ENCODE measurements around the gene ABHD11.
A peak's percentile ranks its signal among the peaks of the same experiment; 100 is the strongest.
"Not testable (repeated sequence)": the region's sequence is repeated elsewhere in the genome, so short reads cannot be mapped to it uniquely, and the experiment has no call there.

ABHD11 gene, protein sequence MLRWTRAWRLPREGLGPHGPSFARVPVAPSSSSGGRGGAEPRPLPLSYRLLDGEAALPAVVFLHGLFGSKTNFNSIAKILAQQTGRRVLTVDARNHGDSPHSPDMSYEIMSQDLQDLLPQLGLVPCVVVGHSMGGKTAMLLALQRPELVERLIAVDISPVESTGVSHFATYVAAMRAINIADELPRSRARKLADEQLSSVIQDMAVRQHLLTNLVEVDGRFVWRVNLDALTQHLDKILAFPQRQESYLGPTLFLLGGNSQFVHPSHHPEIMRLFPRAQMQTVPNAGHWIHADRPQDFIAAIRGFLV

DNA sequence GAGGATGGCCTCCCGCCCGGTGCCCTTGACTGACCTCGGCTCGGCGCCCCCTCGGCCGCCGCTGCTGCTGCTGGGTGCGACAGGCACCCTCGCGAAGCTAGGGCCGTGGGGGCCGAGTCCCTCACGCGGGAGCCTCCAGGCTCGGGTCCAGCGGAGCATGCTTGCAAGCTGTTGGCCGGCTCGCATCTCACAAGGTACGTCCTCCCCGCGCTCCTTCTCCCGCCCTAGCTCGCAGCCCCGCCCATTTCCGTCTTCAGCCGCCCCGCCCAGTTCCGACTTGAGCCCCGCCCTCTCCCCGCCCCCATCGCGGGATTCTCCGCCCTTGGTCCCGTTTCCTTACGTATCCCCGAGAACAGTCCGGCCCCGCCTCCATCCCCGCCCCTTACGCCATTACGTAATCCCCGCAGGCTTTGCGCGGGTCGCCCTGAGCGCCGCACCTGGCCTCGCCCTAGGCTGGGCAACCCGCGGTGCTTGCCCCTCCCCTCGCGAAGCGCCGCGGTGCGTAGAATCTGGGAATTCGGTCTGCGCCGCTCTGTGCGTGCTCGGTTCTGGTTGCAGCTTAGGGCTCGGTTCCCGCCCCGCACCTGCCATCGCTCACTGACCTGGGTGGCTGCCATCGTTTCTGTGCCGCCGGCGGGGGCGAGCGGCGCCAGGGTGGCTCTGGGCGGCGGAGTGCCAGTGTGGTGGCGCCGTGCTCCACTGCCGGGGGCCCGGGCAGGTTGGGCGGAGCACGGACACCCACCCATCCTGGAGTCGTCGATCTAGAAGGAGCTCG is at the start of gene ABHD11:
Gene ABHD11 (minus strand): TSS at position 191 of the 775 bp plus-strand sequence. CDS start 32 bp downstream, at position 159.
- peak; percentile 39 for DNase-seq

DNA sequence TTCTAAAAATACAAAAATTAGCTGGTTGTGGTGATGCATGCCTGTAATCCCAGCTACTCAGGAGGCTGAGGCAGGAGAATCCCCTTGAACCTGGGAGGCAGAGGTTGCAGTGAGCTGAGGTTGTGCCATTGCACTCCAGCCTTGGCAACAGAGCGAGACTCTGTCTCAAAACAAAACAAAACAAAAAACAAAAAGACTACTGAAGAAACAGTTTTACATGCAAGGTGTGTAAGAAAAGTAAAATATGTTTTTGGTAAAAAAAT is 49.1 kb upstream of the ABHD11 start:
- DNase-seq, result not testable (repeated sequence)

DNA sequence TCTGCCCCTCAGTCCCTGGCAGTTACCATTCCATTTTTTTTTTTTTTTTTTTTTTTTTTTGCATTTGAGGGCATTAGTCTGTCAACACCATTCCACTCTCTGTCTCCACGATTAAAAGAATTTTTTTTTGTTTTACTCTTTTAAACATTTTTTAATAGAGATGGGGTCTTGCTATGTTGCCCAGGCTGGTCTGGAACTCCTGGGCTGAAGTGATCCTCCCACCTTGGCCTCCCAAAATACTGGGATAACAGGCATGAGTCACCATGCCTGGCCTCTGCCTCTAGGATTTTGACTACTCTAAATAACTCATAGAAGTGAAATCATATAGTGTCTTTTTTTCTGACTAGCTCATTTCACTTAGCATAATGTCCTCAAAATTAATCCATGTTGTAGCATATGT is 48.0 kb upstream of the ABHD11 start:
- DNase-seq, result no peak

DNA sequence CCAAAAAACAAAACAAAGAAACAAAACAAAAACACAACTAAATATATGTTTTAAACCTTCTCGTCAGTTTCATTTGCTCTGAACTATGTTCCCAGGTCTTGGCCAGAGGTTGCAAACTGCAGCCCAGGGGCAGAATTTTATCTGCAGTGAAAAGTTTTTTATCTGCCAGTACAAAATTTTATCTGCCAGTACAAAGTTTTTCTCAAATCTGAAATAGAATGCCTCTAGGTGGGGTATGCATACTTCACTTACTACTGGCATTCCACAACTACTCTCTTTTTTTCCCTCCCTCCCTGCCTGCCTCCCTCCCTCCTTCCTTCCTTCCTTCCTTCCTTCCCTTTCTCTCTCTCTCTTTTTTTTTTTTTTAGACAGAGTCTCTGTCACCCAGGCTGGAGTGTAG is 40.9 kb upstream of the ABHD11 start:
- no peak for DNase-seq

DNA sequence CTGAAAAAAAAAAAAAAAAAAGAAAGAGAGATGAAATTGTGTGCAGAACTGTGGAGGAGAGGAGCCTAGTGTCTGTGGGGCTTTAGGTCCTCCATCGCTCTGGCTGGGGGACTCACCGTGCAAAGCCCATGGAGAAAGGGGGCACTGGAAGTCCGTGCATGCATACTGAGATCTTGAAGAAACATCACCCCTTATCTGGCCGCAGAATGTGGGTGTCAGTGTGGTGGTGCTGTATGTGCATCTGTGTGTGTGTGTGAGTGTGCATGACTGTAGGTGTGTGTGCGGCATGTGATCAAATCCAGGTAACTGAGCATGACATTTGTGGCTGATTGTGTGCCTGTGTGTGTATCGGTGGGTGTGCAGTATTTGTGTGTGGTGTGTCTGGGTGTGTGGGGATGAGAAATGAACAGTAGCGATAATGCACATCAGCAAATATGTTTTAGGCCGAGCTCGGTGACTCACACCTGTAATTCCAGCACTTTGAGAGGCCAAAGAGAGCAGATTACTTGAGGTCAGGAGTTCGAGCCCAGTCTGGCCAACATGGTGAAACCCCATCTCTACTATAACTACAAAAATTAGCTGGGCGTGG is 40.3 kb upstream of the ABHD11 start:
- no peak for DNase-seq

DNA sequence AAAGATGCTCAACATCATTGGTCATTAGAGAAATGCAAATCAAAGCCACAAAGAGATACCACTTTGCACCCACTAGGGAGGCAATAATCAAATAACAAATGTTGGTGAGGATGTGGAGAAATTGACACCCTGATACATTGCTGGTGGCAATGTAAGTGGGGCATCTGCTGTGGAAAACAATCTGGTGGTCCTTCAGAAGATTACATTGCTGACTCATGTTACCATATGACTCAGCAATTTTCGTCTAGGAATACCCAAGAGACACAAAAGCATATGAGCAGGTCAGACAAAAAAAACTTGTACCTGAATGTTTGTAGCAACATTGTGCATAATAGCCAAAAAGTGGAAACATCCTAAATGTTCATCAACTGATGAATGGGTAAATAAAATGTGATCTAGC is 36.3 kb upstream of the ABHD11 start:
- no peak for DNase-seq

DNA sequence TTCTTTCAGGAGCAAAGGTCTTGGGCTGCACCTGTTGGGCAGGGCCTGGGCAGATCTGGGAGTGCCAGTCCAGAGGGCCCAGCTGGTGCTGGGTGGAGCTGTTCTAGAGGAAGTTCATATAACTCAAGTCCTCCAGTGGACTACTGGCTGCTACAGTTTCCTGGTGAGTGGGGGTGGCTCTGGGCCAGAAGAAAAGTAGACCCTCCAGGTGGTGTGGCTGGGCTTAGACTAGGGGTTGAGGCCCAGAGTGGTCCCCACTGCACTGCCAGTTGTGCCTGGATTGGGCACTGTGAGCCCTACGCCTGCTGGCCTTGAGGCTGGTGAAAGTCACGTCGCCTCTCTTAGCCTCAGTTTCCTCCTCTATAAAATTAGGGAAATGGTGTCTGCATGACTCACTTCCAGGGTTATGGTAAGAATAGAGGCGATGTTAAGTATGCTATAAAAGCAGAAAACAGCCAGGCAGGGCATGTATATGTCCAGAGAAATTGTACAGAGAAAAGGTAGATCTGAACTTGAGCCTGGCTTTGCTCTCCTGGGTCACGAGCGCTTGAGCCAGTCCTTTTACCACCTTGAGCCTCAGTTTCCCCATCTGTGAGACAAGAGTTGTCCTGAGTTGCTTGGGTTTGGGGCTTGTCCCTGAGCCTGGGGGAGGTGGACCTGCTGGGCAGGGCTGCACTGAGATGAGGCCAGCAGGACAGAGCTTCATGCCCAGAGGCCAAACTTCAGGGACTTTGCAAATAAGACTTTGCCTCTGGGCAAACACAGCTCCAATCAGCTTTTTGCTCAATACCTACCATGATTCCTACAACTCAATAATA is 35.3 kb upstream of the ABHD11 start:
- DNase-seq, result no peak

DNA sequence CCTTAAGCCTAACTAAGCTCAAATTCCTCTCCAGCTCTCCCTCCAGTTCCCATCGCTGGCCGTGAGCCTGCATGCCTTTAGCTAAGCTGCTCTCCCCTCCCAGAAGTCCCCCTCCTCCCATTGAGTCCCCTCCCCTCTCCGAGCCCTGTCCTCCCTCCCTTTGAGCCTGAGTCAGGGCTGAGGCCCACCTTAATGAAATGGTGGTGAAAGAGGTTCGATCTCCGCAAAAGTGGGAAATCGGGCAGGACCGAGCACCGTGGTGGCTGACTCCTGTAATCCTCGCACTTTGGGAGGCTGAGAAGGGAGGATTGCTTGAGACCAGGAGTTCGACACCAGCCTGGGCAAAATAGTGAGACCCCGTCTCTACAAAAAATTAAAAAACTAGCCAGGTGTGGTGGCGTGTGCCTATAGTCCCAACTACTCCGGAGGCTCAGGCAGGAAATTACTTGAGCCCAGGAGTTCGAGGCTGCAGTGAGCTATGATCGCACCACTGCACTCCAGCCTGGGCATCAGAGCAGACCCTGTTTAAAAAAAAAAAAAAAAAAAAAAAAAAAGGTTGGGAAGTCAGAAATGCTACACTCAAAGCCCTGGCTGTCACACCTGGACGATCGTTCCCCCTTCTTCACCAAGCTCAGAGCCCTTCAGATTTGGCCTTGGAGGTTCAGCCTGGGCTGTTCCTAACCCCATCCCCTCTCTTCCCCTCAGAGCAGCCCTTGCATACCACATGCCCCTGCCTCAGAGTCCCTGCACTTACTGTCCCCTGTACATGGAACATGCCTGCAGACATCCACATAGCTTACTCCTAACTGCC is 32.5 kb upstream of the ABHD11 start:
- DNase-seq, result no peak

DNA sequence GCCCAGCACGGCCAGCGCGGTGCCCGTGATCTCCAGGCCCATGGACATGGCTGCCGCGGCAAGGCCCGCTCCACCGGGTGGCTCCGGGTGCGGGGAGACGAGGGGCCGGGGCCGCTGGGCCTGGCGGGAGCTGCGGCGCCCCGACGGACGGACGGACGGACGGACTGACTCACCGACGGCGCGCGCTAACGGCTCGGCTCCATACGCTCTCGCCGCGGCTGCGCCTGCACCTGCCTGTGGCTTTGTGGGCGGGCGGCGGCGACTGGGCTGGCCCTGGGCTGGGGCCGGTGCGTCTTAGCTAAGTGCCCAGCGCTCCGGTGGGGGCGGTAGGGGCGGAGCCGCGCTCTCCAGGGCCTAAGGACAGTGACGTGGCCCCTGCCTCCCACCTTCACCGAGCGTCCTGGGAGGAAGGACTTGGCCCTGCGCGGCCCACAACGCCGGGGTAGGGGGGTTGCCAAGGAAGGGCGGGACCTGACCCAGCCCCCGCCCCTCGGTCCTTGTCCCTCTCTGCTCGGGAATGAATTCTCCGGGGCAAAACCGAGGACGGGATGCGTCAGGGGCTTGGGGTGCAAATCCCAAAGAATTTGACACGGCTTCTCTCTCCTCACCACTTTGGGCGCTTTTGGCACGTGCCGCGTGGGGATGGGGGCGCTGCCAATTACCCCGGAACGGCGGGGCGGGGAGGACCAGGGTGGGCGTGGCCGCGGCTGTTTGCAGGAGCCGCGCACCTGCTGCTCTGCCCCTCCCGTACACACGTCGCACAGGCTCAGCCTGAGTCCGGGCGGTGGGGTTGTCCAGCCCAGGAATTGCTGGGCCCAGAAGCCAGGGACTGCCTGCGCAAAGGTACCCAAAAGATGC is 31.6 kb upstream of the ABHD11 start, which contains the start of gene CLDN3:
Gene CLDN3 (minus strand): TSS at position 269 of the 858 bp plus-strand sequence. CDS start 221 bp downstream, at position 48.
- DNase-seq, result no peak

DNA sequence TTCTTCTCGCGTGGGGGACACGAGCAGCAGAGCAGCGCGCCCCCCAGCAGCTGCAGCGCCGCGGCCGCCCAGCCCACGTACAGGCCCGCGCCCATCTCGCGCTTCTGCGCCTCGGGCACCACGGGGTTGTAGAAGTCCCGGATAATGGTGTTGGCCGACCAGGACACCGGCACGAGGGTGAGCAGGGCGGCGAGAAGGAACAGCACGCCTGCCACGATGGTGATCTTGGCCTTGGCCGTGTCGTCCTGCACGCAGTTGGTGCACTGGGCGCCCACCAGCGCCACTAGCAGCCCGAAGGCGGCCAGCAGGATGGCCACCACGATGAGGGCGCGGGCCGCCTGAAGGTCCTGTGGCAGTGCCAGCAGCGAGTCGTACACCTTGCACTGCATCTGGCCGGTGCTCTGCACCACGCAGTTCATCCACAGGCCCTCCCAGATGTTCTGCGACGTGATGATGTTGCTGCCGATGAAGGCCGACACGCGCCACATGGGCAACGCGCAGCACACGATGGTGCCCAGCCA is 30.9 kb upstream of the ABHD11 start:
- DNase-seq, result no peak

DNA sequence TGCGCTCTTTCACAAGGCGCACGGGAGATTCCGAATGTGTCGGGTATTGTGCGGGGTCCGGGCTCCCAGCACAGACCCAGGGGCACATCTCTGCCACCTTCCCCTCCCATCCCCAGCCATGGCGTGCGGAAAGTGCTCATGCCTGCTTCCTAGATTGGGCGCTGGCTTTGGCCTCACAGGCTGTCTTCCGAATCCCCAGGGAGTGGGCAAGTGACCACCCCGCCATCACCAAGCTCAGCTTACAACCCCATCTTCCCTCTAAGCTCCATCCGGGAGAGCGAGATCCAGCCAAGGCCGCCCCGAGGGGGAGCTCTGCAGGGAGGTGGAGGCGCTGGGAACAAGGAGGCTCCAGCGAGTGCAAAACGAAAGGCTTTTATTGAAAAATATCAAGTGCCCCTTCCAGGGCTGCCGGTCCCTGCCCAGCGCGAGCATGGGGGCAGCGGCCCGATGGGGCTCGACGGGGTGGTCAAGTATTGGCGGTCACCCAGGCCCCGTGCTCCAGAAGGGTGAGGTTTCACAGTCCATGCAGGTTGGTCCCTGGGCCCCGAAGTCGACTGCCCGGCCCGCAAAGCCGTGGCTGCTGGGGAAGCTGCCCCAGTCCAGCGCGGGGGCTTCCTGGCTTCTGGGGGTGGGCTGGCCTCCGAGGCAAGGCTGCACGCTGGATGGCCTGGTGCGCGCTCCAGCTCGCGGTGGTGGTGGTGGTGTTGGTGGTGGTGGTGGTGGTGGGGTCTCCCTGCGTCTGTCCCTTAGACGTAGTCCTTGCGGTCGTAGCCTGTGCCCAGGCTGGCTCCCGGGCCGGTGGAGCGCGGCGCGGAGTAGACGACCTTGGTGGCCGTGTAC is 30.3 kb upstream of the ABHD11 start:
- DNase-seq, result no peak

DNA sequence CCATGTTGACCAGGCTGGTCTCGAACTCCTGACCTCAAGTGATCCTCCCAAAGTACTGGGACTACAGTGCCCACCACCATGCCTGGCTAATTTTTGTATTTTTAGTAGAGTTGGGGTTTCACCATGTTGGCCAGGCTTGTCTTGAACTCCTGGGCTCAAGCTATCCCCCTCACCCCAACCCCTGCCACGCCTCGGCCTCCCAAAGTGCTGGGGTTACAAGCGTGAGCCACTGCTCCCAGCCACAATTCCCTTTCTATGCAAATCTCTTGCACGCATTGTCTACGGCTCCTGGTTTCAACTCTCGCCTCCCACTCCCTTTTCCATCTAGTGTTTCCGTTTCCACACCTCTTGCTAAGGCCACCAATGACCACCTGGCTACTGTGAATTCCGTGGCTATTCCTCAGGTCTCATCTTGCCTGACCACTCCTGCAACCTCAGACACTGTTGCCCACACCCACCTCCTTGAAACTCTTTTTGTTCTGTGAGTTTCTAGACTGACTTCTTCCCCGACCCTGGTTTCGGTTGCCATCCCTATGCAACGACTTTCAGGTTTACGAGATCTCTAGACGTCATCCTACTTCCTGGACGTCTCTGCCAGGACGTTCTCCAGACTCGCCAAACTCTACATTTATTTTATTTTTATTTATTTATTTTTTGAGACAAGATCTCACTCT is 28.1 kb upstream of the ABHD11 start:
- DNase-seq, result no peak

DNA sequence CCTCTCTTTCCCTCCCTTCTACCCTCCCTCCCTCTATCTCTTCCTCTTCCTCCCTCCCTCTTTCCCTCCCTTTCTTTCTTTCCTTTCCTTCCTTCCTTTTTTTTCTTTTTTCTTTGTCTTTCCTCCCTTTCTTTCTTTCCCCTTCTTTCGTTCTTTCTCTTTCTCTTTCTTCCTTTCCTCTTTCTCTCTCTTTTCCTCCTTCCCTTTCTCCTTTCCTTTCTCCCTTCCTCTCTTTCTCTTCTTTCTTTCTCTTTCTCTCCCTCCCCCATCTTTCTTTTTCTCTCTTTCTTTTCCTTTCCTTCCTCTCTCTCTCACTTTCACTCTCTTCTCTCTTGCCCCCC is 24.0 kb upstream of the ABHD11 start:
- no peak for DNase-seq

DNA sequence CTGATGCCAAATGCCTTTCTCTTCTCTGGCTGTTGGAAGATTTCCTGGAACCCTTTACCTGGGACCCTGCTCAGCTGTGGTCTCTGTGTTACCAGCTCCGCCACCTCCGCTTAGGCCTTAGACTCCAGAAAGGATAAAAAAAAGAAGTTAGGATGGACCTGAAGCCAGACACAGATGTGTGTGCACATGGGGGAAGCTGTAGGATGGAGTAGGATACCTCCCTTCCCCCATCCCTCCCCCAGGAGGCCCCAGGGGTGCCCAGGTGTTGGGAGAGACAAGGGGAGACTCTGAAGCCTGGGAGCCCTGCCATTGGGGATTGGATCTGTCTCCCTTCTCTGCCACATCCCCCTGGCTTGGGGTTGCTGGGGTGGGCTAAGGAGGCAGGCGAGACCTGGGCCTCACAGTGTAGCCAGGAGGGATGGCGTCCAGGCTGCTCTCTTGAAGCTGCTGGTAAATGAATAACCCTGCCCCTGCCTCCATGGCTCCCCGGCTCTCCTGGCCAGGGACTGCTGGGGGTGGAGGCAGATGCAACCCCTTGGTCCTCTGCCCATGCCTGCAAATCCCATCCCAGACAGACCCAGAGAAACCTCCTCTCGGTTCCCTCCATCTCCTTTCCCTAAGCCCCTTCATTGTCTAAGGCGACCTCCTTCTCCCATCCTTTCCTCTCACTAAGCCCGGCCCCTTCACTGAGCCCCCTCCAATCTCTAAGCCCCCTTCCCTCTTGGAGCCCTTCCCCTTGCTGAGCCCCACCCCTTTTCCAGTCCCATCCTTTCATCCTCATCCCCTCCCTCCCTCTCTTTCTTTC is 23.5 kb upstream of the ABHD11 start:
- no peak for DNase-seq

DNA sequence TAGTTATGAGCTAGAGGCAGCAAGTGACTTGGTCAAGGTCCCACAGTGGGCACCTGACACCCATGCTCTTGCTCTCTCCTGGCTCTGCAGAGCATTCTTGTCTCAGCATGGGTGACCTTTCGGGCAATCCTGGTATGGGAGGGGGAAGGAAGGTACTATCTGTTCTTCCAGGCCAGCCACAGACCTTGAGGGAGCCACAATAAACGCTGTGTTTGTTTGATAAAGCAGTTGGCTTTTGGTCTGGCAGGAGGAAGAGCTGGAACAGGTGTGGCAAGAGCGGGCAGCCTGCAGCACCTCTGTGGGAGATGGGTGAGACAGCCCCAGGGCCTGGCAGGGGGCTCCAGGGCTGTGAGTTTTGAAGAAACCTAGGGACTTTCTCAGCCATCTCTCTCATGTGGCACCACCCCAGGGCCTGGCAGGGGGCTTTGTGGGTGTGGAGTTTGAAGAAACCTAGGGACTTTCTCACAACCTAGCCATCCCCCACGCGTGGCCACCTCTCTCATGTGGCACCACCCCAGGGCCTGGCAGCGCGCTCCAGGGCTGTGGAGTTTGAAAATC is 20.1 kb upstream of the ABHD11 start:
- DNase-seq, result no peak

DNA sequence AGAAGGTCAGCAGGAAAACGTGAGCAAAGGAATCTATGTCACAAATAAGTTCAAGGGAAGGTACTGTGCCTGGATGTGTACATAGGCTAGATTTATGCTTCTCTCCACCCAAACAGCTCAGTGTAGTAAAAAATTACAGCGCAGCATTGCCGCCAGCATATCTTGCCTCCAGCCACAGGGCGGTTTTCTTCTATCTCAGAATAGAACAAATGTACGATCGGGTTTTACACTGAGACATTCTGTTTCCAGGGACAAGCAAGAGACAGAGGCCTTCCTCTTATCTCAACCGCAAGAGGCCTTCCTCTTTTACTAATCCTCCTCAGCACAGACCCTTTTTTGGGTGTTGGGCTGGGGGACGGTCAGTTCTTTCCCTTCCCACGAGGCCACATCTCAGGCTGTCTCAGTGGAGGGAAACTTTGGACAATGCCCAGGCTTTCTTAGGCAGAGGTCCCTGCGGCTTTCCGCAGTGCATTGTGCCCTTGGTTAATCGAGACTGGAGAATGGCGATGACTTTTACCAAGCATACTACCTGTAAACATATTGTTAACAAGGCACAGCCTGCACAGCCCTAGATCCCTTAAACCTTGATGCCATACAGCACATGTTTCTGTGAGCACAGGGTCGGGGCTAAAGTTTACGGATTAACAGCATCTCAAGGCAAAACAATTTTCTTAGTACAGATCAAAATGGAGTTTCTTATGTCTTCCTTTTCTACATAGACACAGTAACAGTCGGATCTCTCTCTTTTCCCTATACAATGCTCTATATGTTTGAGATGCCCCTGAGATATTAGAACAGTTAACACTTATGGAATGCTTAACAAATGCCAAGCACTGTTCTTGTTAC is 11.6 kb upstream of the ABHD11 start:
- no peak for DNase-seq

DNA sequence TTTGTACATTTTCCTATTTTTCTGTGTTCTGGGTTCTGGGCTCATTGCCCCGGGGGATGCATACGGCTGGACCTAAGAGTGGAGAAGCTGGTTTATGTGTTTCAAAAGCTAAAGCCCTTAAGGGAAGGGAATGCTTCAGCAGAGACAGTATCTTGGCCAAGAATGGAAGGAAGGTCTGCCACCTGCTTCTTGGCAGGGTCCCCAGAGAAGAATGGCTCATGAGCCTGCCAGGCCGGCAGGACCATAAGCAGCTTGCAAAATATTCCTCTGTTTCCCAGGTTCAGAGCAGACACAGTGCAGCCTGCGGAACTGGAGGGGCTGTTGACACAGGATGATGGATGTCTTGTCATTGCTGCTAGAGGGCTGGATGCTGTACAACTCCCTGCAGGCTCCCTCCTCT is 7.8 kb upstream of the ABHD11 start:
- no peak for DNase-seq

Measured in cortex of kidney (tissue), 1 donor.